ENCODE results near the gene CUX1.

GRCh38 chr7:102080019-102080433 is 262.6 kb downstream of the CUX1 start:
- TF ChIP-seq POLR2A (IDR thresholded peaks at IDR 0.05; ENCODE audit: low read depth, low read length) (no peak), POLR2AphosphoS5 (IDR thresholded peaks at IDR 0.05; ENCODE audit: low read depth, low read length) (no peak), TAF1 (IDR thresholded peaks at IDR 0.05; ENCODE audit: low read depth, low read length) (no peak)

All from GM12891 (cell line).